Measurements from ENCODE around the gene TXNRD2.

DNA sequence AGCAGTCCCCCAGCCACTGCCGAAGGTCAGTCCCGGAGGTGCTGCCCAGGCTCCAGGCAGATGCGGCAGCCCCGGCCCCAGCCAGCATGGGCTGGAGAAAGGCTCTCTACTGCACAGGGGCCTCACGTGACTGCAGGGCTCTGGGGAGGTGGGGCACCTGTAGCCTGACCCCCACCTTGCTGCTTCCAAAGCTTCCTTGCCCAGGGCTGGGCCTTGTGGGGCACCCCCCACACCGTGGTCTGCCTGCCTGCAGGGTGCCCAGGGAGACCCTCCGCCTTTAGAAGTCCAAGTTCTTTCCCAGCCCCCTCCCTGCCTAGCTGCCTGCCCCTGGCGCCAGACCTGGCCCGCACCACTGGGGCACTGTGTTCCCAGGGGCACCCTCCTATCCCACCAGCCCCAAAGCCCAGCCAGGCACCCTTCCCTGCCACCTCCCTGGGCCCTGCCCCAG, 28.4 kb upstream of the TXNRD2 start:
- TF ChIP-seq, protein P1, sequence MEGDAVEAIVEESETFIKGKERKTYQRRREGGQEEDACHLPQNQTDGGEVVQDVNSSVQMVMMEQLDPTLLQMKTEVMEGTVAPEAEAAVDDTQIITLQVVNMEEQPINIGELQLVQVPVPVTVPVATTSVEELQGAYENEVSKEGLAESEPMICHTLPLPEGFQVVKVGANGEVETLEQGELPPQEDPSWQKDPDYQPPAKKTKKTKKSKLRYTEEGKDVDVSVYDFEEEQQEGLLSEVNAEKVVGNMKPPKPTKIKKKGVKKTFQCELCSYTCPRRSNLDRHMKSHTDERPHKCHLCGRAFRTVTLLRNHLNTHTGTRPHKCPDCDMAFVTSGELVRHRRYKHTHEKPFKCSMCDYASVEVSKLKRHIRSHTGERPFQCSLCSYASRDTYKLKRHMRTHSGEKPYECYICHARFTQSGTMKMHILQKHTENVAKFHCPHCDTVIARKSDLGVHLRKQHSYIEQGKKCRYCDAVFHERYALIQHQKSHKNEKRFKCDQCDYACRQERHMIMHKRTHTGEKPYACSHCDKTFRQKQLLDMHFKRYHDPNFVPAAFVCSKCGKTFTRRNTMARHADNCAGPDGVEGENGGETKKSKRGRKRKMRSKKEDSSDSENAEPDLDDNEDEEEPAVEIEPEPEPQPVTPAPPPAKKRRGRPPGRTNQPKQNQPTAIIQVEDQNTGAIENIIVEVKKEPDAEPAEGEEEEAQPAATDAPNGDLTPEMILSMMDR (IDR thresholded peaks at IDR 0.05) = no peak
- TF ChIP-seq EZH2 (IDR thresholded peaks at IDR 0.05; ENCODE audit: borderline replicate concordance, insufficient read depth, low read depth, low read length, poor library complexity, severe bottlenecking) = no peak
